ENCODE results near the gene CDK6. TPM values are rescaled to one million over a fixed set of nuclear protein-coding genes. Genes with fewer than 3 reads are reported as not detected.

The CDK6 gene
- total RNA-seq, 2 experiments from 2014 or later, result 130 to 138 TPM

DNA sequence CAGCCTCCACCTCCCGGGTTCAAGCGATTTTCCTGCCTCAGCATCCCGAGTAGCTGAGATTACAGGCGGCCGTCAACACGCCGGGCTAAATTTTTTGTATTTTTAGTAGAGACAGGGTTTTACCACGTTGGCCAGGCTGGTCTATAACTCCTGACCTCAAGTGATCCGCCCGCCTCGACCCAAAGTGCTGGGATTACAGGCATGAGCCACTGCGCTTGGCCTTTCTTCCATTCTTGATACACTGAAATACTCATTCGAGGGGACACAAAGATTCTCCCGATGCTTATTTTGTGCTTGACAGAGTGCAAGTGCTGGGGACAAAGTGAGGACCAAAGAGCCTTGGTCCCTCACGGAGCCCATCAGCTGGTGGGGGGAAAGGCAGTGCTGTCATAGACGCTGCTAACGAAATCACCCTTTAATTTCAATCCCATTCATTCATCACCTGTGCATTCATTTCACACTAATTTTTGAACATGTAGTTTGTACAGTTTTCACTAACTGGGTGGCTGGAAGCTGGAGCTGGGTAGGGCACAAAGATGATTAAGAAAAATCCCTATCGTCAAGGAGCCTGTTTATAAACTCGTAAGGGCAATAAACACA lies 245.6 kb downstream of the CDK6 start:
- DNase-seq (no peak), ATAC-seq (no peak)
- POLR2A ChIA-PET, result interaction anchor here (0.8 to 2.4 kb wide), 8 partner anchors 8 to 219 kb away, joined by 3 to 10 read pairs (median 4); partner anchors contain the start of genes PEX1 and RBM48
- intact Hi-C loops (cut with micrococcal nuclease), result no loop called here
- Mint-ChIP-seq H3K36me3 (ENCODE audit: low read depth) (peaks cover 27% of the 10 kb centered on the region), H3K4me3 (peak overlapping the region; percentile 79), H3K27me3 (peaks cover 7% of the 10 kb centered on the region), H3K27ac (no peak overlapping the region), H3K4me1 (ENCODE audit: low read depth) (peaks cover 38% of the 10 kb centered on the region), H3K9me3 (no peaks in the 10 kb centered on the region)
- TF ChIP-seq, protein P1, sequence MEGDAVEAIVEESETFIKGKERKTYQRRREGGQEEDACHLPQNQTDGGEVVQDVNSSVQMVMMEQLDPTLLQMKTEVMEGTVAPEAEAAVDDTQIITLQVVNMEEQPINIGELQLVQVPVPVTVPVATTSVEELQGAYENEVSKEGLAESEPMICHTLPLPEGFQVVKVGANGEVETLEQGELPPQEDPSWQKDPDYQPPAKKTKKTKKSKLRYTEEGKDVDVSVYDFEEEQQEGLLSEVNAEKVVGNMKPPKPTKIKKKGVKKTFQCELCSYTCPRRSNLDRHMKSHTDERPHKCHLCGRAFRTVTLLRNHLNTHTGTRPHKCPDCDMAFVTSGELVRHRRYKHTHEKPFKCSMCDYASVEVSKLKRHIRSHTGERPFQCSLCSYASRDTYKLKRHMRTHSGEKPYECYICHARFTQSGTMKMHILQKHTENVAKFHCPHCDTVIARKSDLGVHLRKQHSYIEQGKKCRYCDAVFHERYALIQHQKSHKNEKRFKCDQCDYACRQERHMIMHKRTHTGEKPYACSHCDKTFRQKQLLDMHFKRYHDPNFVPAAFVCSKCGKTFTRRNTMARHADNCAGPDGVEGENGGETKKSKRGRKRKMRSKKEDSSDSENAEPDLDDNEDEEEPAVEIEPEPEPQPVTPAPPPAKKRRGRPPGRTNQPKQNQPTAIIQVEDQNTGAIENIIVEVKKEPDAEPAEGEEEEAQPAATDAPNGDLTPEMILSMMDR (IDR thresholded peaks at IDR 0.05), result no peak
- CTCF ChIA-PET, result interaction anchor here (0.6 to 2.0 kb wide), 12 partner anchors 8 to 63 kb away, joined by 3 to 12 read pairs (median 4); no protein-coding TSS in a partner anchor

DNA sequence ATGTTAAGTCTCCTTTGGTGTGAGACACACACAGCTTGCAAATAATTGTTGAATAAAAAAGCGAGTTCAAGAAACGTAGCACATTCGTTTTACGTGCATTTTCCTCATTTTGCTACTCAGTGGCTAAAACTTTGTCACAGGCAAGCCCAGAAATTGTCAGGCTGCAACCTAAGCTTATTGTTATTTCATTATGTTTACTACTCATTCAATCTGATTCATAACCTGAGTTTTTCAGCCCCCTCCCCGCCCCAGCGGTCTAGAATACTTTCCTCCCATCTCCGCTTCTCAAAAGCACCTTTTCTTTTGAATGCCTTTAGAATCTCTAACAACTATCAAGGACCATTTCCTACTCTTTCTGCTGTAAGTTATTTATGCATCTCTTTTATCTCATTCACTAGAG lies 247.3 kb downstream of the CDK6 start:
- H3K9me3 Mint-ChIP-seq, result peaks cover 4% of the 10 kb centered on the region
- peaks cover 41% of the 10 kb centered on the region for H3K36me3 Mint-ChIP-seq (ENCODE audit: low read depth)
- no peak for ATAC-seq
- intact Hi-C loops (cut with micrococcal nuclease), result loop anchor here (5.0 kb wide), 1 partner anchor 62 kb away; the partner anchor contains the start of genes PEX1 and RBM48
- peaks cover 49% of the 10 kb centered on the region for H3K4me1 Mint-ChIP-seq (ENCODE audit: low read depth)
- ChIA-PET POLR2A (interaction anchor here (0.5 to 2.3 kb wide), 5 partner anchors 8 to 221 kb away, joined by 3 to 7 read pairs (median 6); partner anchors contain the start of genes PEX1 and RBM48), CTCF (interaction anchor here (1.0 to 1.8 kb wide), 3 partner anchors 9 to 21 kb away, joined by 3 to 5 read pairs (median 3); no protein-coding TSS in a partner anchor)
- peak overlapping the region; percentile 92 for H3K27ac Mint-ChIP-seq
- TF ChIP-seq, protein P1 (IDR thresholded peaks at IDR 0.05), result no peak
- DNase-seq, result no peak
- peaks cover 7% of the 10 kb centered on the region for H3K27me3 Mint-ChIP-seq
- peak overlapping the region; percentile 79 for H3K4me3 Mint-ChIP-seq

DNA sequence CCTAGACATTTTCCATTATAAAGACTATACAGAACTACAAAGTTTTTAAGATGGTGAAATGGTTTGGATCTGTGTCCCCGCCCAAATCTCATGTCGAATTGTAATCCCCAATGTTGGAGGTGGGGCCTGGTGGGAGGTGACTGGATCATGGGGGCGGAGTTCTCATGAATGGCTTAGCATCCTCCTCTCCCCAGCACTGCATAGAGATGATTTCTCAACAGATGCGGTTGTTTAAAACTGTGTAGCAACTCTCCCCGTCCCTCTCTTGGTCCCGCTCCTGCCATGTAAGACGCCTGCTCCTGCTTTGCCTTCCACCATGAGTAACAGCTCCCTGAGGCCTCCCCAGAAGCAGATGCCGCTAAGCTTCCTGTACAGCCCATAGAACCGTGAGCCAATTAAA lies 247.8 kb downstream of the CDK6 start:
- ATAC-seq (no peak), DNase-seq (peak; percentile 42)
- Mint-ChIP-seq H3K4me3 (peak overlapping the region; percentile 79), H3K27me3 (peaks cover 7% of the 10 kb centered on the region), H3K9me3 (peaks cover 4% of the 10 kb centered on the region), H3K27ac (peak overlapping the region; percentile 92), H3K36me3 (ENCODE audit: low read depth) (peaks cover 43% of the 10 kb centered on the region), H3K4me1 (ENCODE audit: low read depth) (peaks cover 49% of the 10 kb centered on the region)
- ChIA-PET CTCF (interaction anchor here (1.0 to 1.8 kb wide), 3 partner anchors 9 to 22 kb away, joined by 3 to 5 read pairs (median 3); no protein-coding TSS in a partner anchor), POLR2A (interaction anchor here (0.5 to 2.3 kb wide), 5 partner anchors 7 to 221 kb away, joined by 3 to 7 read pairs (median 6); partner anchors contain the start of genes PEX1 and RBM48)
- TF ChIP-seq, protein P1 (IDR thresholded peaks at IDR 0.05), result no peak
- intact Hi-C loops (cut with micrococcal nuclease), result loop anchor here (5.0 kb wide), 1 partner anchor 61 kb away; the partner anchor contains the start of genes PEX1 and RBM48

DNA sequence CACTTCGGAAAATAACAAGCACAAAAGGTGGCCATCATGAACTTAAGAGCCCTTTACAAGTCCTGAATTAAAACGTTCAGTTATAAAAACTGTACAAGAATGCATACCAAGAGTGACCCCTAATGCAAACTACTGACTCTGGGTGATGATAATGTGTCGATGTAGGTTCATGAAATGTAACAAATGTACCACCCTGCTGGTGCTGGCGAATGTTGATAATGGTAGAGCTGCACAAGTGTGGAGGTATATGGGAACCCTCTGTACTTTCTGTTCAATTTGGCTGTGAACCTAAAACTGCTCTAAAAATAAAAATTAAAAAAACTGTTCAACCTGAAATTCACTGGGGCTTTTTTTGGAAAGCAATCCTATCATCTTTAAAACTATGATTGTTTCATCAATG lies 249.5 kb downstream of the CDK6 start:
- TF ChIP-seq, protein P1 (IDR thresholded peaks at IDR 0.05), result no peak
- ChIA-PET POLR2A (interaction anchor here (1.4 kb wide), 1 partner anchor 20 kb away, joined by 4 read pairs; no protein-coding TSS in a partner anchor), CTCF (interaction anchor here (1.0 kb wide), 2 partner anchors 58 to 246 kb away, joined by 3 read pairs; partner anchors contain the start of genes PEX1 and RBM48)
- intact Hi-C loops (cut with micrococcal nuclease), result loop anchor here (5.0 kb wide), 1 partner anchor 60 kb away; the partner anchor contains the start of genes PEX1 and RBM48
- H3K4me3 Mint-ChIP-seq, result peak overlapping the region; percentile 38
- peak overlapping the region; percentile 50 for H3K27ac Mint-ChIP-seq
- ATAC-seq (no peak), DNase-seq (no peak)
- H3K36me3 Mint-ChIP-seq (ENCODE audit: low read depth), result peaks cover 45% of the 10 kb centered on the region
- peaks cover 1% of the 10 kb centered on the region for H3K27me3 Mint-ChIP-seq
- peaks cover 59% of the 10 kb centered on the region for H3K4me1 Mint-ChIP-seq (ENCODE audit: low read depth)
- H3K9me3 Mint-ChIP-seq, result peaks cover 4% of the 10 kb centered on the region

All from activated CD8-positive, alpha-beta T cell treated with anti-CD3 and anti-CD28 coated beads for 36 hours (primary cell).